Measurements from ENCODE around the gene CLEC11A. TPM values are rescaled to one million over a fixed set of nuclear protein-coding genes. Genes with fewer than 3 reads are reported as not detected.
"Not testable (repeated sequence)": the region's sequence is repeated elsewhere in the genome, so short reads cannot be mapped to it uniquely, and the experiment has no call there.

The CLEC11A gene
- total and polyA plus RNA-seq, 2 donors from 2014 or later: 9.6 to 24.5 TPM

DNA sequence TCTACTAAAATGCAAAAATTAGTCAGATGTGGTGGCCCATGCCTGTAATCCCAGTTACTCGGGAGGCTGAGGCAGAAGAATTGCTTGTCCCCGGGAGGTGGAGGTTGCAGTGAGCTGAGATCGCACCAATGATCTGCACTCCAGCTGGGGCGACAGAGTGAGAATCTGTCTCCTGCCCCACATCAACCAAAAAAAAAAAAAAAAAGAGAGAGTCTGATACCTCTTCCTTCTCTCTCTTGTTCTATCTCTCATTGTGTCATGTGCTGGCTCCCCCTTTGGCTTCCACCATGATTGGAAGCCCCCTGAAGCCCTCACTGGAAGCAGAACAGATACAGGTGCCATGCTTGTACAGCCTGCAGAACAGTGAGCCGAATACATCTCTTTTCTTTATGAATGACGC, 20.4 kb downstream of the CLEC11A start:
- Histone ChIP-seq H3K9me3 (ENCODE audit: control insufficient read depth in 2 of 3, insufficient read depth in 1 of 3, low read length in 3 of 3) (no peaks in the 10 kb centered on the region), H3K27ac (ENCODE audit: low read depth in 2 of 2, low read length in 2 of 2) (no peak overlapping the region), H3K9ac (ENCODE audit: low read length in 3 of 3) (no peak overlapping the region), H3K36me3 (ENCODE audit: control insufficient read depth in 2 of 3, insufficient read depth in 3 of 3, low read length in 3 of 3) (no peaks in the 10 kb centered on the region), H3K4me1 (ENCODE audit: control insufficient read depth in 2 of 3, insufficient read depth in 2 of 3, low read depth in 1 of 3, low read length in 3 of 3) (no peaks in the 10 kb centered on the region), H3K4me3 (ENCODE audit: low read length in 3 of 3) (no peak overlapping the region), H3K27me3 (ENCODE audit: control insufficient read depth, insufficient read depth, low read length) (no peaks in the 10 kb centered on the region)
- no peak for TF ChIP-seq CTCF (IDR thresholded peaks at IDR 0.05; ENCODE audit: borderline replicate concordance, extremely low read depth, insufficient read depth)
- intact Hi-C loops (cut with DNase I): no loop called here
- DNase-seq (no peak), FAIRE-seq (no peak)

DNA sequence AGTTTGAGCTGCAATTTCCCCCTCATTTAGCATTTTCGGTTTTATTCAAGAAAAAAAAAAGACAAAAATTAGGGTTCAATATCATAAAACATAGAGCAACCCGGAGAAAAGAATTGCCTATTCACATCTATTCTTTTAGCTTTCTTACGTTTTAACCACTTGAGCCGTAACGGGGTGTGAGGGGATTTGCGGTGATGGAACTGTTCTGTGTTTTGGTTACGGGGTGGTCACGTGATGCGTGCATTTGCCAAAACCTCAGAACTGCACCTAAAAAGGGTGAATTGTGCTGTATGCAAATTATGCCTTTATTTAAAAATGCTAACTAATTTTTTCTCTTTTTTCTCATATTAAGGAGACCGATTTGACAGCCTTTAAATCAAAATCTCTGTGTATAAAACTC, 22.1 kb downstream of the CLEC11A start:
- intact Hi-C loops (cut with DNase I): no loop called here
- Histone ChIP-seq H3K9ac (ENCODE audit: low read length in 3 of 3) (no peak overlapping the region), H3K36me3 (ENCODE audit: control insufficient read depth in 2 of 3, insufficient read depth in 3 of 3, low read length in 3 of 3) (no peaks in the 10 kb centered on the region), H3K27ac (ENCODE audit: low read depth in 2 of 2, low read length in 2 of 2) (no peak overlapping the region), H3K4me3 (ENCODE audit: low read length in 3 of 3) (no peak overlapping the region), H3K4me1 (ENCODE audit: control insufficient read depth in 2 of 3, insufficient read depth in 2 of 3, low read depth in 1 of 3, low read length in 3 of 3) (no peaks in the 10 kb centered on the region), H3K9me3 (ENCODE audit: control insufficient read depth in 2 of 3, insufficient read depth in 1 of 3, low read length in 3 of 3) (no peaks in the 10 kb centered on the region), H3K27me3 (ENCODE audit: control insufficient read depth, insufficient read depth, low read length) (no peaks in the 10 kb centered on the region)
- no peak for FAIRE-seq
- DNase-seq: no peak
- TF ChIP-seq CTCF (IDR thresholded peaks at IDR 0.05; ENCODE audit: borderline replicate concordance, extremely low read depth, insufficient read depth): no peak

- not testable (repeated sequence) for H3K9ac ChIP-seq (ENCODE audit: low read length in 3 of 3); H3K4me1 ChIP-seq (ENCODE audit: control insufficient read depth in 2 of 3, insufficient read depth in 2 of 3, low read depth in 1 of 3, low read length in 3 of 3); H3K4me3 ChIP-seq (ENCODE audit: low read length in 3 of 3)
Measured at GRCh38 chr19:50747141-50747540, 24.0 kb downstream of the CLEC11A start.

GRCh38 chr19:50749490-50749889, 26.3 kb downstream of the CLEC11A start:
- Histone ChIP-seq H3K4me1 (ENCODE audit: control insufficient read depth in 2 of 3, insufficient read depth in 2 of 3, low read depth in 1 of 3, low read length in 3 of 3) (no peaks in the 10 kb centered on the region), H3K27me3 (ENCODE audit: control insufficient read depth, insufficient read depth, low read length) (no peaks in the 10 kb centered on the region), H3K4me3 (ENCODE audit: low read length in 3 of 3) (no peak overlapping the region), H3K9ac (ENCODE audit: low read length in 3 of 3) (no peak overlapping the region), H3K9me3 (ENCODE audit: control insufficient read depth in 2 of 3, insufficient read depth in 1 of 3, low read length in 3 of 3) (no peaks in the 10 kb centered on the region), H3K36me3 (ENCODE audit: control insufficient read depth in 2 of 3, insufficient read depth in 3 of 3, low read length in 3 of 3) (no peaks in the 10 kb centered on the region), H3K27ac (ENCODE audit: low read depth in 2 of 2, low read length in 2 of 2) (no peak overlapping the region)
- no peak for TF ChIP-seq CTCF (IDR thresholded peaks at IDR 0.05; ENCODE audit: borderline replicate concordance, extremely low read depth, insufficient read depth)
- DNase-seq (no peak), FAIRE-seq (no peak)
- intact Hi-C loops (cut with DNase I): no loop called here

More at GRCh38 chr19:50747141-50747540, 24.0 kb downstream of the CLEC11A start:
- H3K27ac ChIP-seq (ENCODE audit: low read depth in 2 of 2, low read length in 2 of 2); FAIRE-seq; H3K9me3 ChIP-seq (ENCODE audit: control insufficient read depth in 2 of 3, insufficient read depth in 1 of 3, low read length in 3 of 3); intact Hi-C loops (cut with DNase I); H3K27me3 ChIP-seq (ENCODE audit: control insufficient read depth, insufficient read depth, low read length); H3K36me3 ChIP-seq (ENCODE audit: control insufficient read depth in 2 of 3, insufficient read depth in 3 of 3, low read length in 3 of 3): not testable (repeated sequence)
- DNase-seq: peak in 1 of 5 donors; percentile 10
